Liver (tissue), 9 donors: ENCODE data around the gene HAND1. TPM values are rescaled to one million over a fixed set of nuclear protein-coding genes. Genes with fewer than 3 reads are reported as not detected.
A peak's percentile ranks its signal among the peaks of the same experiment; 100 is the strongest.

Experiments used
- DNase-seq: peaks from one replicate; pipeline ENCODE4 v3.0.0-alpha.2; 2017; ENCODE audit warnings: low spot score
- H3K27ac ChIP-seq, 2 donors: one replicate each; pipeline ENCODE4 v1.7.0; 2013; ENCODE audit warnings: inconsistent platforms in 2 of 2, low read length in 2 of 2, control low read depth in 1 of 2, low read depth in 1 of 2, mild to moderate bottlenecking in 1 of 2
- H3K27me3 ChIP-seq, 4 donors: one replicate each; pipeline versions ENCODE4 v1.6.1 to v1.7.0; 2013; ENCODE audit warnings: low read length in 3 of 4, inconsistent platforms in 1 of 4, mild to moderate bottlenecking in 1 of 4, moderate library complexity in 1 of 4; ENCODE audit not compliant: control insufficient read depth in 4 of 4, insufficient read depth in 4 of 4
- H3K36me3 ChIP-seq, 4 donors: one replicate each; pipeline versions ENCODE4 v1.6.1 to v1.7.0; 2013; ENCODE audit warnings: low read length in 3 of 4, mild to moderate bottlenecking in 3 of 4, low read depth in 1 of 4, moderate library complexity in 1 of 4; ENCODE audit not compliant: control insufficient read depth in 4 of 4, insufficient read depth in 3 of 4
- H3K4me1 ChIP-seq, 4 donors: one replicate each; pipeline versions ENCODE4 v1.6.1 to v1.7.0; 2013; ENCODE audit warnings: low read length in 3 of 4, mild to moderate bottlenecking in 3 of 4, moderate library complexity in 1 of 4; ENCODE audit not compliant: control insufficient read depth in 4 of 4, insufficient read depth in 4 of 4
- H3K4me3 ChIP-seq, 3 donors: one replicate each; pipeline versions ENCODE4 v1.6.1 to v1.7.0; 2013; ENCODE audit warnings: low read length in 3 of 3, control low read depth in 1 of 3, low read depth in 1 of 3, mild to moderate bottlenecking in 1 of 3
- H3K9ac ChIP-seq, 2 donors: one replicate each; pipeline ENCODE4 v1.7.0; 2013; ENCODE audit warnings: low read length in 2 of 2, mild to moderate bottlenecking in 2 of 2, moderate library complexity in 2 of 2, control low read depth in 1 of 2, low read depth in 1 of 2
- H3K9me3 ChIP-seq, 4 donors: one replicate each; pipeline versions ENCODE4 v1.6.1 to v1.7.0; 2013; ENCODE audit warnings: low read length in 3 of 4; ENCODE audit not compliant: control insufficient read depth in 4 of 4
- ATF3 ChIP-seq: IDR thresholded peaks from 2 replicates; pipeline ENCODE4 v1.6.1; 2016; ENCODE audit warnings: antibody characterized with exemption
- CTCF ChIP-seq: fragments of 150-350 bp; IDR thresholded peaks from 2 replicates; pipeline ENCODE4 v1.5.1; 2017; ENCODE audit warnings: improper control_type of control experiment, low read depth, low read length; ENCODE audit not compliant: missing input control
- EGR1 ChIP-seq, 2 donors: IDR thresholded peaks; 2 replicates each; pipeline ENCODE4 v1.6.1; 2016 to 2018; ENCODE audit warnings: antibody characterized with exemption in 2 of 2, low read depth in 2 of 2
- FOXA2 ChIP-seq: IDR thresholded peaks from 2 replicates; pipeline ENCODE4 v1.6.1; 2016; ENCODE audit warnings: antibody characterized with exemption
- HNF4A ChIP-seq, 2 donors: conservative IDR thresholded peaks; 2 replicates each; pipeline ENCODE4 v1.6.1; 2016; ENCODE audit warnings: antibody characterized with exemption in 2 of 2, mild to moderate bottlenecking in 2 of 2
- HNF4G ChIP-seq: IDR thresholded peaks from 2 replicates; pipeline ENCODE4 v1.6.1; 2016; ENCODE audit warnings: antibody characterized with exemption
- JUND ChIP-seq, 2 donors: IDR thresholded peaks; 2 replicates each; pipeline ENCODE4 v1.6.1; 2016; ENCODE audit warnings: antibody characterized with exemption in 2 of 2
- NR2F2 ChIP-seq: IDR thresholded peaks from 2 replicates; pipeline ENCODE4 v1.6.1; 2016; ENCODE audit warnings: antibody characterized with exemption
- RAD21 ChIP-seq, 2 donors: IDR thresholded peaks; 2 replicates each; pipeline ENCODE4 v1.6.1; 2016; ENCODE audit warnings: antibody characterized with exemption in 2 of 2, mild to moderate bottlenecking in 2 of 2
- REST ChIP-seq: IDR thresholded peaks from 2 replicates; pipeline ENCODE4 v1.6.1; 2016; ENCODE audit warnings: antibody characterized with exemption, mild to moderate bottlenecking
- RXRA ChIP-seq, 2 donors: IDR thresholded peaks; 2 replicates each; pipeline ENCODE4 v1.6.1; 2017 to 2018; ENCODE audit warnings: antibody characterized with exemption in 2 of 2, mild to moderate bottlenecking in 1 of 2
- SP1 ChIP-seq: IDR thresholded peaks from 2 replicates; pipeline ENCODE4 v1.6.1; 2018; ENCODE audit warnings: antibody characterized with exemption, mild to moderate bottlenecking
- TAF1 ChIP-seq: conservative IDR thresholded peaks from 2 replicates; pipeline ENCODE4 v1.6.1; 2016; ENCODE audit warnings: antibody characterized with exemption, mild to moderate bottlenecking
- ZBTB33 ChIP-seq: IDR thresholded peaks from 2 replicates; pipeline ENCODE4 v1.6.1; 2016; ENCODE audit warnings: antibody characterized with exemption
- WGBS: extraction: QIAGEN DNeasy Blood & Tissue Kit; methylation state at CpG from one replicate; pipeline ENCODE4 v1.1.7; 2013; 5-methylcytosine and 5-hydroxymethylcytosine counted together
- polyA plus RNA-seq, 2 donors: library from polyadenylated mRNA; stranded (reverse) in 1 of 2; unstranded in 1 of 2; fragments of 200-250 nt in 1 of 2; fragments of >200 nt in 1 of 2; fragmentation: Nextera tagmentation in 1 of 2; extraction: Ambion mirVana in 1 of 2; gene quantifications; one replicate each; pipeline versions ENCODE4 v1.2.1 to v1.2.3, GENCODE V29; 2013 to 2015
- total RNA-seq, 2 donors: library from RNA; depleted of rRNA; stranded (reverse); fragments of >200 nt; gene quantifications; one replicate each; pipeline ENCODE4 v1.2.3, GENCODE V29; 2014
- donor health status: healthy.
- donor health status: healthy.
- donor health status: healthy.
- donor health status: healthy.
- donor health status: healthy.

HAND1 gene
- total and polyA plus RNA-seq, 4 donors: not detected

GRCh38 chr5:154467655-154468354, 10.2 kb downstream of the HAND1 start:
- TF ChIP-seq RAD21 (IDR thresholded peaks at IDR 0.05): peak; percentile 81 to 90
- peak; percentile 79 for TF ChIP-seq CTCF
- TF ChIP-seq SP1: no peak
- no peak for TF ChIP-seq FOXA2
- no peak for TF ChIP-seq ZBTB33
- no peak overlapping the region for H3K27ac ChIP-seq
- no peaks in the 10 kb centered on the region for H3K36me3 ChIP-seq
- peaks cover 0 to 17% (median 5%) of the 10 kb centered on the region in 4 donors for H3K27me3 ChIP-seq
- H3K9me3 ChIP-seq: no peaks in the 10 kb centered on the region
- WGBS: 41% methylated on average over 18 of the region's 18 CpGs
- no peaks in the 10 kb centered on the region for H3K4me1 ChIP-seq
- no peak overlapping the region for H3K9ac ChIP-seq
- H3K4me3 ChIP-seq: no peak overlapping the region
- DNase-seq: peak; percentile 89

GRCh38 chr5:154466671-154467070, 11.4 kb downstream of the HAND1 start:
- Histone ChIP-seq H3K9ac (no peak overlapping the region), H3K4me1 (no peaks in the 10 kb centered on the region), H3K9me3 (no peaks in the 10 kb centered on the region), H3K27me3 (peaks cover 0 to 11% (median 2%) of the 10 kb centered on the region in 4 donors), H3K27ac (no peak overlapping the region), H3K36me3 (no peaks in the 10 kb centered on the region), H3K4me3 (no peak overlapping the region)
- WGBS: 86% methylated on average over 5 of the region's 5 CpGs
- no peak for TF ChIP-seq FOXA2
- no peak for DNase-seq

GRCh38 chr5:154466147-154466546, 11.9 kb downstream of the HAND1 start:
- no peaks in the 10 kb centered on the region for H3K36me3 ChIP-seq
- DNase-seq: no peak
- H3K4me3 ChIP-seq: no peak overlapping the region
- no peaks in the 10 kb centered on the region for H3K4me1 ChIP-seq
- no peaks in the 10 kb centered on the region for H3K9me3 ChIP-seq
- no peak overlapping the region for H3K9ac ChIP-seq
- no peak overlapping the region for H3K27ac ChIP-seq
- TF ChIP-seq RAD21 (IDR thresholded peaks at IDR 0.05): no peak
- TF ChIP-seq RXRA (IDR thresholded peaks at IDR 0.05): no peak
- no peak for TF ChIP-seq HNF4A (conservative IDR thresholded peaks at IDR 0.05)
- no peak for TF ChIP-seq HNF4G
- TF ChIP-seq FOXA2: no peak
- no peak for TF ChIP-seq JUND (IDR thresholded peaks at IDR 0.05)
- no peak for TF ChIP-seq REST
- no peak for TF ChIP-seq ATF3
- no peak for TF ChIP-seq EGR1 (IDR thresholded peaks at IDR 0.05; ENCODE audit: low read depth in 2 of 2)
- TF ChIP-seq TAF1: no peak
- TF ChIP-seq NR2F2: no peak
- no peak for TF ChIP-seq CTCF
- WGBS: 65% methylated on average over 5 of the region's 5 CpGs
- peaks cover 0 to 6% (median 1%) of the 10 kb centered on the region in 4 donors for H3K27me3 ChIP-seq
